Stimulated activated CD4-positive, alpha-beta T cell treated with anti-CD3 and anti-CD28 coated beads, Interleukin-15, amount 100 ng/mL, for 24 hours (primary cell): ENCODE measurements around the gene LHX2.

ENCODE experiments used
- DNase-seq: peaks from one replicate; pipeline ENCODE4 v3.0.0-alpha.2; 2020

The LHX2 gene

GRCh38 chr9:124035001-124035650 lies 23.6 kb downstream of the LHX2 start:
- no peak for DNase-seq

- DNase-seq, result no peak
Measured at GRCh38 chr9:124036578-124036977, 25.0 kb downstream of the LHX2 start.

GRCh38 chr9:124037790-124038189 lies 26.2 kb downstream of the LHX2 start:
- no peak for DNase-seq

- DNase-seq, result no peak
Measured at GRCh38 chr9:124038239-124038638, 26.7 kb downstream of the LHX2 start.

- DNase-seq, result no peak
Measured at GRCh38 chr9:124038790-124039633, 27.4 kb downstream of the LHX2 start.

GRCh38 chr9:124040186-124040931 lies 28.8 kb downstream of the LHX2 start:
- DNase-seq, result peak; percentile 45

GRCh38 chr9:124040935-124041816 lies 29.6 kb downstream of the LHX2 start:
- DNase-seq, result peak; percentile 59

- DNase-seq, result no peak
Measured at GRCh38 chr9:124041817-124042116, 30.2 kb downstream of the LHX2 start.

- DNase-seq, result no peak
Measured at GRCh38 chr9:124042201-124042721, 30.7 kb downstream of the LHX2 start.

- DNase-seq, result no peak
Measured at GRCh38 chr9:124044448-124044847, 32.9 kb downstream of the LHX2 start.

- DNase-seq, result peak; percentile 47
Measured at GRCh38 chr9:124045076-124045829, 33.7 kb downstream of the LHX2 start.

GRCh38 chr9:124045830-124046177 lies 34.2 kb downstream of the LHX2 start:
- no peak for DNase-seq

- DNase-seq, result no peak
Measured at GRCh38 chr9:124046189-124046588, 34.6 kb downstream of the LHX2 start.

GRCh38 chr9:124047251-124047672 lies 35.7 kb downstream of the LHX2 start:
- no peak for DNase-seq

GRCh38 chr9:124050955-124051354 lies 39.4 kb downstream of the LHX2 start:
- no peak for DNase-seq

- DNase-seq, result no peak
Measured at GRCh38 chr9:124052401-124052800, 40.8 kb downstream of the LHX2 start.

GRCh38 chr9:124054582-124055227 lies 43.1 kb downstream of the LHX2 start:
- peak; percentile 68 for DNase-seq

- no peak for DNase-seq
Measured at GRCh38 chr9:124060844-124061605, 49.5 kb downstream of the LHX2 start.

GRCh38 chr9:124062172-124062571 lies 50.6 kb downstream of the LHX2 start:
- peak; percentile 24 for DNase-seq

GRCh38 chr9:124066783-124067577 lies 55.4 kb downstream of the LHX2 start:
- DNase-seq, result no peak
